NCI-H146 treated with DMSO at 0.1 percent for 48 hours (cell line): Measurements from ENCODE around the gene C1orf159.

ENCODE experiments used
- DNase-seq: peaks from one replicate; lab custom pipeline; 2025; ENCODE audit not compliant: unreplicated experiment; lab: John Stamatoyannopoulos, UW

C1orf159 gene

DNA sequence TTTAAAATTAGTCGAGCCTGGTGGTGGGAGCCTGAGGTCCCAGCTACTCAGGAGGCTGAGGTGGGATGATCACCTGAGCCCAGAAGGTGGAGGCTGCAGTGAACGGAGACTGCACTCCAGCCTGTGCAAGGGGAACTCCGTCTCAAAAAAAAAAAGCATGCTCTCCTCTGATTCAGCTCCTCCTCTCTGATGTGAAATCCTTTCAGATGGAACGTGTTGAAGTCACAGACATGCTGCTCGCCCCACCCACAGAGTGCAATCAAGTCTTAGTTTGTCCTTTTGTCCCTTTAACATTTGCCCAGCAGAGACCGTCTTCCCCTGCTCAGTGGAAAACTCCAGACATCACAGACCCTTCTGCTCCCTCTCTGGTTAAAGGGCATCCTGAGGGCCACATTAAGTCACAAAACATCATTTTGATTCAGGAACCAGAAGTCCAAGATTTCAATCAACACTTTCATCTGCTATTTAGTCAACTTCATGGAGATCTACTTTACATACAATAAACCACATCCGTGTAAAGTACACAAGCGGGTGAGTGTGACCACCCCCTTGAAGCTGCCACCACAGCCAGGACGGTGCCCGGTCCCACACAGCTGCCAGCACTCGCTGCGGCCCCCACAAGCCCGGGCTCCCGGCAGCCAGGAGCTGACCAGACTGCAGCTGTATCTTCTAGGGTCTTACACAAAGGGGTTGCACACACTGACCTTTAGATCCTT, 22.8 kb downstream of the C1orf159 start:
- DNase-seq: no peak

DNA sequence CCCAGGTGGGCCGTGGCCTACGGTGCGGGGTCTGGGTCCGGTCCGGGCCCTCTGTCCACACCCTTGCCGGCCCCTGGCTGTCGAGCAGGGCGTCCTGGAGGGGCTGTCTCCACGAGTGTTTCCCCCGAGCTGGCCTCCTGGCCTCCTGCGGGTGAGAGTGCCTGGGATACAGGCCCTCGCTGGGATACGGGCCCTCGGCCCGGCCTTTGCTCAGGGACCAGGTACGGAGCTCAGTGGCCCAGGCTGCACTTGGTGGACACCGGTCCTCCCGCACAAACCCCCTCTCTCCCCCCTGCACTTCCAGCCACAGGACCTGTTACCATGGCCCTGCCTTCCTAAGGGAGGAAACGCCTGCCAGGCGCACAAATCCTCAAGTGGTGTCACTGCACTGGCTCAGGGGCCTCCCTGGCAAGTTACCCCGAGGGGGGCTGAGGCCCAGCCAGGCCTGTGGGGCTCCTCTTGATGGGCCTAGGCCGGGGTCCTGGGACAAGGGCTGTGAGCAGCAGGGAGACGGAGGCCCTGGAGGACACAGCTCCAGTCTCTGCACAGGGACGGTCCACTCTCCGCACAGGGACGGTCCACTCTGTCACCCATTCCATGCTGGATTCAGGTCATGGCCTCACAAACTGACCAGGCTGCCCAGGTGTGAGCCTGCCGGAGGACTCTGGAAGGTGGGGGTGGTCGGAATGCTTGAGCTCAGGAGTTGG, 23.6 kb downstream of the C1orf159 start:
- DNase-seq: no peak

DNA sequence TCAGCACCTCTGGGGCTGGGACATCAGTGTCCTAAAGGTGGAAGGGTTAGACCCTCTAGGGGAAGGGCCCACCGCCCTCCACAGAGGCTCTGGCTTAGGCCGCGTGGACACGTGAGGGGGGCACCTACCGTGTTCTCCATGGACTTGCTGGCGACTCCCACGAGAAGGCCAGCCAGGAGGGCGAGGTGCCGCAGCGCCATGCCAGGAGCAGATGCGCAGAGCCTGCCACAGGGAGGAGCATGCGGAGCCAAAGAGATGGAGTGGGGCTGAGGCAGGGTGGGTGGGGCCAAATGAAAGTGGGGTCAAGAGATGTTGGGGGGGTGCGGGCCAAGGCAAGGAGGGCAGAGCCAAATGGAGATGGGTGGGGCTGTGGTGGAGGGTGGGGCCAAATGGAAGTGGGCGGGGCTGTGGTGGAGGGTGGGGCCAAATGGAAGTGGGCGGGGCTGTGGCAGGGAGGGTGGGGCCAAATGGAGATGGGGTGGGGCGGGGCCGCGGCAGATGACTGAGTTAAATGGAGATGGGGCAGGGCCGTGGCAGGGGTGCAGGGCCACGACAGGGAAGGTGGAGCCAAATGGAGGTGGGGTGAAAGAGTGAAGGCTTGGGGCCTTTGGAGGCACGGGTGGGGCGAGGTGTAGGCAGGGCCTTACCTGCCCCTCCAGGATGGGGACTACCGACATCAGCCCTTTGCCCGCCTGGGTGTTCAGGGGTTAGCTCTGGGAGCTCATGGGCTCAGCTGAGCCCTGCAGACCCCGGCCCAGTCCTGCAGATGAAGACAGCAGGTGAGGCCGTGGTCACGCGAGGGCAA, 24.3 kb downstream of the C1orf159 start:
- no peak for DNase-seq

DNA sequence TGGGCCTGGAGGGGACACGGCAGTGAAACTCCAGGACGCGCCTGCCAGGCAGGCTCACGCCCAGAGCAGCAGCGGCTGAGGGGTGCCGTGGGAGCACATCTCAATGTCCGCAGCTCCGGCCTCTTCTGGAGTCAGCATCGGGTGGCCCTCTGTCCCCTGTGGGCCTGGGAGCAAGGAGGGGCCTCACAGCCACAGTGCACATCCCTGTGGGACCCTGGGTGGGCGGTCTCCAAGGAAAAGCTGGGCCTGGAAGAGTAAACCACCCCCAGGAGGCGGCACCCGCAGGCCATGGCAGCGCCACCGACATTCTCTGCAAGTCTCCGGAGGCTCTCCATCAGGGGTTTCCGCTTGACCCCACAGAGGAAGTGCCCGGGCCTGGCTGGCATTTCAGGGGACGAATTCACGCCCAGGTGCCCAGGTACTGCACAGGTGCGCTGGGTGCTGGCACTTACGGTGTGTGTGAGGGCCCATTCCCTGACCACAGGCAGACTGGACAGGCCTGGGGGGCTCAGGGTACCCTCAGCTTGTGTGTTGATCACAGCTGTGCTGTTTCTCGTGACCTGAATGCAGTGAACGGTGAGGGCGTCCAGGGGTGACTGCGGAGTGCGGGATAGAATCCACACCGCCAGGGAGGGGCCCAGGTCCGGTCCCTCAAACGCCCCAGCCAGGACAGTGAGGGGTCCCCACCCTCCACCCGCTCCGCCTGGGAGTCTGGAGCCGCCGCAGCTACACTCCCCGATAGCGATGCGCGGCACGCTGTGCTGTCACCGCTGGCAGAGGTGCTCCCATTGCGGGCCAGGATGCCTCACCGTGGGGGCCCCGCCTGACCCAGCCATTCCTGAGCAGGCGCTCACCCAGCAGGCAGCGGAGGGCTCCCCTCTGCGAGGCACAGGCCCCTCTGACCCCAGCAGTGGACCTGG, 25.2 kb downstream of the C1orf159 start:
- no peak for DNase-seq

DNA sequence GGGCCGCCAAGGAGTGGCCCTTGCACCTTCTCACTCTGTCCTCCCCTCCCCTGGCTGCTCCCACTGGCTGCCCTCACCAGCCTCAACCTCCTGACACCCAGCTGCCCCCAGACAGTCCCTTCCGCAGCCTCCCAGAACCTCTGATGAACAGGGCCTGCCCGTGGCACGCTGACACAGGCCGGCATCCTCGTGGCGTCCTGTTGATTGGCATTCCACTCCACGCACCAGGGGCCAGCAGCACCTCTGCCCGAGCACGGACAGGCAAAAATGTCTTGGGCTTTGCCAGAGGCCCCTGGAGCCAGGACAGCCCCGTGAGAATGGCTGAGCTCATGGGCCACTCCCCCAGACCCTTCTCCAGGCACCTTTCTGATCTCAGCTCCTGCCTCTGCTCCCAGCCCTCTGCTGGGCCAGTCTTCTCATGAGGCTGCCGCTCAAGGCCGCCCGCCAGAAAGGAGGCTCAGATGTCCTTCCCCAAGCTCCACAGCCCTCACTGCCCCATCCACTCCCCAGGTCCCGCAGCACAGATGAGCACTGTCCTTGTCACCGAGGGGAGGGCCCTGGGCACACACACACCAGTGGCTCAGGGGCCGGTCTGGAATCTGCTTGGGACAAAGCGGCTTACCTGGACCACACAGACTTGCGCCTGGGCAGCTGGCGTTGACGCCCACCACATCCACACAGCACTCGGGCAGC, 26.0 kb downstream of the C1orf159 start:
- DNase-seq: no peak

DNA sequence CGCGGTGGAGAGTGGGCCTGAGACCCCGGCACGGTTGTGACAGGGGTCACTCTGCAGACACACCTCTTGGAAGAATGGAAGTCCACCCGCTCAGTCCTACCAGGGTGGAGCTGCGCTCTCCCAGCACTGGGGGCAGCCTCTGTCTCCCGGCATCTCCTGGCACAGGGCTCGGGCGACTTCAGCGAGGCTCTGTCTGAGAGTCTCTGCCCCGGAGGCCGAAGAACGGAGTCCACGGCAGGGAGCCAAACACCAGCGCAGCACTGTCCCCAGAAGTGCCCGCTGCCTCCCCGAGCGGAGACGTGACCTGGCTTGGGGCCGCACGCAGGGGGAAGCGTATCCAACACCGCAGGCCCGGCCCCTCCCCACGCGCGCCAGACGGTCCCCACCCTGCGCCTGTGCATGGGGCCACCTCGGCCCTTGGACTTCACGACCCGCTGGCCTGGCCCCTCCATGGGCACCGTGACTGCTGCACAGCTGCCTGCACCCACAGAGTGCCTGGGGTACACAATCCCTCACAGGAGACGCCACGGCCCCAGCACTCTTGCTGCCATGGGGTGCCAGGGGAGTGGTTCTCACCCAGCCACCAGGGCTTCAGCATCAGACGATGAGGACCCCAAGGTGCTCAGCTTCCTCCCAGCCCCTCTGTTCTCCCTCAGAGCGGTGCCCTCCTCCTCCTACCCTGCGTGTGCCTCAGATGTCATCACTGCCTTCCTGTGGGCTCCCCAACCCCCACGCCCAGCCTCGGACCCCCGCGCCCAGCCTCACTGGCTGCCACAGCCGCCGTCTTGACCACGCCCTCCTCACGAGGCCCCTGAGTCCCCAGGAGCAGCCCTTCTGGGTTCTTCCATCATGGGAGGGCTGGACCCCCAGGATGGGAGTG, 26.8 kb downstream of the C1orf159 start:
- no peak for DNase-seq

DNA sequence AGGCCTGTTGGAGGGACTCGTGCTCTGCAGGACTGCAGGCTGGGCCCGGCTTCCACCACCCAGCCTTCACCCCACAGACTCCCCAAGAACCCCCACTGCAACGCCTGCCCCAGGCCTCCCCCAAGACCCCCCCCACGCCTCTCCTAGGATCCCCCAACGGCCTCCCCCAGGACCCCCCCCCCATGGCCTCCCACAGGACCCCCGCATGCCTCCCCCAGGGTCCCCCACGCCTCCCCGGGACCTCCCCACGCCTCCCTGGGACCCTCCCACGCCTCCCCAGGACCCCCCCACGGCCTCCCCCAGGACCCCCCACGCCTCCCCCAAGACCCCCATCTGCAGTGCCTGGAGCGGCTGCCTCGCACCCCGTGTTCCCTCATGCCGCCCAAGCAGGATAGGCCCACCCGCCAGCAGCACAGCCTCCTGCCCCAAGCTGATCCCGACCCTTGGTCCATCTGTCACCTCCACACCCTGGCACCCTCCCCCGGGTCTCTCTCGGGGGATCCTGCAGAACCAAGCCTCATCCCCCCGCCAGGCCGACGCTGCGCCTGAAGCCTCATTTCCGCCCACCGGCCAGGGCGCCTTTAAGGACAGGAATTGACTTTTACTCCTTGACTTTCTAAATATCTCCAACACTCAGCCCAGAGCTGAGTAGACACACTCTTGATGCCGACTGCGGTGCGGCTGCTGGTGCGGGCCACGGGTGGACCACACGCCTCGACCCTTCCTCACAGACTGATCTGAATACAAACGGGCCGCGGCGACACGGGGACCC, 27.7 kb downstream of the C1orf159 start:
- no peak for DNase-seq

DNA sequence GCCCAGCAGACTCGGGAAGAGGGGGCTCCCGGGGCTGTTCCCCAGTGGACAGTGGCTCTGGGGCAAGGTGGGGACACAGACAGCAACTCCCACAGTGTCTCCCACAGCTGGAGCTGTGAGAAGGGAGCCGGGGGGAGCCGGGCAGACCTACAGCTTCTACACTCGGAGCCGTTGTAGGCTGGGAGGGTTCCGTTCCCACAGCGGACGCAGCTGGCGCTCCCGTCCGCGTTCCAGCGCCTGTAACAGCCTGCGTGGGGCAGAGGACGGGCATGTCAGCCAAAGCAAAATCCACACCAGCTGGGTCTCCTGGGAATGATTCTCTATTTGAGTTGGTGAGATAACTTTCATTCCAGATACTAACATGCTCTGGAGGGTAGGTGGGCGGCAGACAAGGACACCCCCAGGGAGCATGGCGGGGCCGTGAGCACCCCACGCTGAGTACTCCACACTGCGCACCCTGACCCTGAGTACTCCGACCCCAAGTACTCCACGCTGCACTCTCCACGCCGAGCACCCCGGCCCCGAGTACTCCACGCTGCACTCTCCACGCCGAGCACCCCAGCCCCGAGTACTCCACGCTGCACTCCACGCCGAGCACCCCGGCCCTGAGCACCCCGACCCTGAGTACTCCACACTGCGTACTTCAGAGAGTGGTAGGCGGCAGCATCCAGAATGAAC, 28.4 kb downstream of the C1orf159 start:
- no peak for DNase-seq

DNA sequence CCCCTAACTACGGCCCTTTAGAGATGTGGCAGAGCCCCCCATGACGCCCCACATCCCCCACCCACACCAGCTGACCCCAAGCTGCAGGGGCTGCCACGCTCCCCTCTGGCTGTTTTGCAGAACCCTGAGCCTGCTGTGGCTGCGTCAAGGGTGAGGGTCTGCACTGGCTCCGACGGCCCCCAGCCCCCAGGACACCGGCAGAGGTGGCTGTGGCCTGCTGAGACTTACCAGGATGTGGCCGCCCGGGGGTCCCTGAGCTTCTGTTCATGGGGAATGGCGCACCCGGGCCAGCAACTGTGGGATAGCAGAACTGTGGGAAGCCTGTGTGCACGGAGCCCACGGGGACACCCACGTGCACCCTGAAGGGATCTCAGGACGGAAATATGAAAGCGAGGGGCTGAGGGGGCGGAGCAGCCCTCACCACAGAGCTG, 29.0 kb downstream of the C1orf159 start:
- no peak for DNase-seq

DNA sequence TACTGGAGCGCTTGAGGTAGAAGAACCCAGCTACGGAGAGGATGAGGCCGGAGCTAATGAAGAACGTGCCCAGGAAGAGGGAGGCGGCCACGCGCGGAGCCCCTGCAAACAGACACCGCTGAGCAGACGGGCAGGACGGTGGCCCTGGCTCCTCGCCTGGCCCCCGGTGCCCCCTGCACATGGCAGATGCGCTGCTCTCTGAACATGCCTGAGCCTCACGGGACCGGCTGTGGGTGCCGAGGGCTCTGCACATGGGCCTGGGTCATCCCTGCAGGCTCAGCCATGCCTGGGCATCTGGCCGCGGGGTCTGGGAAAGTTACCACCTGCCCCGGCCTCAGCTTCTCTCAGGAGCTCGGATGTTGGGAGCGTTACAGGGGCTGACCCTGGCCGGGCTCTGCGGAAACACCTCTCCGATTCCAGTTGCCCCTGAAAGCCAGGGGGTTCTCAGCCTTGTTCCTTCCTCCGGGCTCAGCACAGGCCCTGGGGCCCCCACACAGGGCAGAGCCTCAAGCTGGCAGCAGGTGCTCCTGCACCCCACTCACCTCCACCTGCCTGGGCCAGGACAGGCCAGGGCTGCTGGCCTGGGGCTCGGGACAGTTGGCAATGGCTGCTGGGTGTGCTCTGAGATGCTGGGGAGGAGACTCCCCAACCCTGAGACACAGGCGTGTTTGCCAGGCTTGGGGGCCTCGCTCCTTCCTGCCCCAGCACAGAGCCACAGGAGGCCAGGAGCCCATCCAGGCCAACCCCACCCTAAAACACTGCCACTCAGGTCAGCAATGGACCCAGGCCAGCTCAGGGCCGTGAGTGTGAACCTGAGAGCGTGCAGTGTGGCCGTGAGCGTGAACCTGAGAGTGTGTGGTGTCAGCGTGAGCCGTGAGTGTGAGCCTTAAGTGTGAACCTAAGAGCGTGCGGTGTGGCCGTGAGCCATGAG, 29.7 kb downstream of the C1orf159 start:
- no peak for DNase-seq

DNA sequence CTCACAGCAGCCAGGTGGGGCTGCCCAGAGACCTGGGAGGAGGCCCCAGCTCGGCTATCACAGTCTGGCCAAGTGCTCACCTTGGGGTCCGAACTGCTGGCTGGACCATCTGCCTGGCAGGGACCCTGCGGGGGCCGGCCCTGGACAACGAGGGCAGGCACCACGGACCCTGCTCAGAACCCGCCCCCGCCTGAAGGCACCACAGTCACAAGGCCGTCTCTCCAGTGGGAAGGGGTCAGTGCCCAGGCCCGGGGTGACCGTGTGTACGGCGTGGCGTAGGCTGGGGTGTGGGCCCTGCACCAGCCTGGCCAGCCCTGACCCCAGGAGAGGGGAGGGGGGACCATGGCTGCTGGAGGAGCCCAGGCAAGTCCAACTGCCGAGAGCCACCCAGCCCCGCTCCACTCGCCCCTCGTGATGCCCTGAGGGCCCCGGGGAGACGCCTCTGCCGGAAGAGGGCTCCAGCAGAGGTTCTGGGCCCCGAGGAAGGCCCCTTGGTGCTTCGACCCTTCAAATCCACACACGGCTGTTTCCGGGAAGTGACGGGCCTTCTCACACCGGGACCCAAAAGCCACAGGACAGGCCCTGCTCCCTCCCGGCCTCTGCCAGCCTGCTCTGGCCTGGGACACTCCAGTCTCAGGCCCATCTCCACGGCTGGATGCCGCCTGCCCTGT, 30.6 kb downstream of the C1orf159 start:
- DNase-seq: no peak

DNA sequence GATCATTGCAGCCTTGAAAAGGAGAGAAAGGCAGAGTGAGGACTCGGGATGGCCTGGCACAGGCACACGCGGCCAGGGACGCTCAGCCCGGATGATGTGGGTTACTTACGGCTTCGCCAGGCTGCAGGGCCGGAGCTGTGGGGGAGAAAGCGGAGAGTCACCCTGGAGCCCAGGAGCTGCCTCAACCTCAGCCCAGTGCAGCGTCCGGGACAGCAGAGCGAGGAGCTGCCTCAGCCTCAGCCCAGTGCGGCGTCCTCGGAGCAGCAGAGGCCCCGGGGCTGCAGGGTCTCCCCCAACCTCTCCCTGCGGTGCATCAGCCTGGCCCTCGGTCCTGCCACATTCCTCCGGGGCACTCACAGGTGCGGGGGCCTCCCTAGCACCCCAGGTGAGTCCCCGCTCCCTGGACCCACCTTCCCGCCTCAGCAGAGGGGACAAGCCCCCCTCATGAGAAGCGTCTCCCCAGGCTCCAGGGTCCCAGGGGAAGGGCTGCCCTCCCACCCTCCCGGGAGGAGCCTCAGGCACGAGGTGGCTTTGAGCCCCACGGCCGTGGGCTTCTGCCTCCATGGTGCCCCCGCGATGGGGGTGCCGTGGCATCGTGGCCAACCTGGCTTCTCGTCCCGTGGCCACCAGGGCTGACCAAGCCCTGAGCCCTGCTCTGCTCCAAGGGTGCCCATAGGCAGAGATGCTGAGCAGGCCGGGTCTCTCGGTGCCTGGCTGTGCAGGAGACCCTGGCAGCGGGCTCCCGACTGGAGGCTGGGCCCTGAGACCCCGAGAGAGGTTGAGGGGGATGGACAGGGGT, 31.3 kb downstream of the C1orf159 start:
- DNase-seq: no peak

DNA sequence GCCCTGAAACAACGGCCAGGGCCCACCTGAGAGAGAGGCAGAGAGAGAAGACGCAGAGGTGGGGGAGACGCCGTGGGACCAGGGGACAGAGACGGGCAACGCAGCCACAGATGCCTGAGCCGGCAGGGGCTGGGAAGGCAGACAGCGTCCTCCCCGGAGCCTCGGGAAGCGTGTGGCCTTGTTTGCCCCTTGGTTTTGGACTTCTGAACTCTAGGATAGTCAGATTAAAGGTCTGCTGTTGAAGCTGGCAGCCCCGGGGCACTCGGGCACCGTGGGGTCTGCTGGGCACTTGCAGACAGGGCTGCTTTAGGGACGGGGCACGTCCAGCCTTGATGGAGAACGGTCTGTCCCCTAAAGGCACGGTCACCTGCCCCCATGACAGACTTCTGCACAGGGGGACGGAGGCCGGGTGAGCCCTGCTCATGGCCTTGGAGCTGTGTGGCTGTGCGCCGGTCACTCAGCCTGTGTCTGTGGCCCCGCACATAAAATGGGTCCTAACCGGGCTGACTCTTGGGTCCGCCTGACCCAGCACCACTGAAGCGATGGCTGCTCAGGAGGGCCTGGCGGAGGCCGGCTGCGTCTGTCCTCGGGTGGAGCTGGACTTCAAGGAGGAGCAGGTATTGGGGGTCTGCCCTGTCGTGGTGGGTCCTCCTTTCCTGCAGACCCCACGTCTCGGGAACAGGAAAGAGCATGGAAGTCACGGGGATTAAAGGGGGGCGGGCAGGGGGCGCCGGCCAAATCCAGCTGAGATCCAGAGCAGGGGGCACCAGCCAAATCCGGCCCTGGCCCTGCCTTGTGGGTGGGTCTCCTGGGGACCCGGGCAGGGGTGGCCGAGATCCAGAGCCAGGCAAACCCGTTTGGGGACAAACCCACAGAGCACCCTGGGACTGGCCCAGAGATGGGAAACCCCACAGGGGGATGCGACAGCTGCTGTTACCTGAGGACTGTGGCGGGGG, 32.2 kb downstream of the C1orf159 start:
- DNase-seq: no peak

DNA sequence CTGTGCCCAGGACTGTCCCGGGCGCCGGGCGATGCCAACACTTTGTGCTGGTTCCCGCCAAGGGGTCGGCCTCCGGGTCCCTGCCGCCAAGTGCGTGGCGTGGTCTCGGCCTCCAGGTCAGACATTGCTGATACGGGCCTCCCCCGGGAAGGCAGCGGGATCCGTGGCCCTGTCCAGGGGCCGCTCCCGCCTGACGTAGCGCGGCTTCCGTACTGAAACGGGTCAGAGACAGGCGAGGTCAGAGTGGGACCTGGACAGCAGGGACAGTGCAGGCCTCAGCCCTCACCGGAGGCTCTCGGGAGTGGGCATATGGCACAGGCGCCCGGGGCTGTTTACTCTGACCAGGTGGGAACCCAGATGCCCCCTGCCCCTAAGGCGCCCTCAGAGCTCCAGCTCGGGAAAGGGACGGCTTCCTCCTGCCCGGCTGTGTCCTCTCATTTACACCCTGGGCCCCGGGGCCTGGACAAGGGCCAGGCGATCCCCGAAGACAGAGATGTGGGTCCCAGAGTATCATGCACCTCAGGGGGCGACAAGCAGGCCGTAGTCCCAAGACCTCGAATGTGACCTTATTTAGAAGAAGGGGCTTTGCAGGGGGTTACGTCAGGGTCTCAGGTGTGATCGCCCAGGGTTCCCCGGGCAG, 33.0 kb downstream of the C1orf159 start:
- no peak for DNase-seq
